Measurements from ENCODE around the gene ATP8B4. TPM values are rescaled to one million over a fixed set of nuclear protein-coding genes. Genes with fewer than 3 reads are reported as not detected.

ATP8B4 gene
- total and polyA plus RNA-seq, 2 donors (not counting 3 experiments of a cell fraction or from before 2014, with no cell fraction given) = not detected

DNA sequence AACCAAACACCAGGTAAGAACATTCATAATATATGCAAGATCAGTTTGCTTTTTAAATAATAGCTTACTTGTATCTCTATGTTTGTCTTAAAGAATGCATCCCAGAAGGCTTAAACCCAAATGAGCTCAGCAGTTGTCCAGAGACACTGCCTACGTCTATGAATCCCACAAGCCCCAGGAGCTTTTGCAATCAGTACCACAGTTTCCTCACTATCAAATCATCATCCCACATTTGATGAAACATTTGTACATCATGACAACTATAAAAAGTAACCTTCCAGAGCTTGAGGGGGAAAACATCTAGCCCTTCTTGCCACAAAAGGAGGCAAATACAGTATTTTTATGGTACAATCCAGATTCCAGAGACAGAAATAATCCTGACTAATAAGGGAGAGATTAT lies 63.7 kb downstream of the ATP8B4 start:
- CTCF ChIA-PET = interaction anchor here (1.3 to 1.8 kb wide), 3 partner anchors 9 to 820 kb away, joined by 3 to 5 read pairs (median 4); no protein-coding TSS in a partner anchor
- DNase-seq (ENCODE audit: low read depth, low spot score) = no peak
- no peak overlapping the region for H2AFZ ChIP-seq (ENCODE audit: low read depth, low read length)

DNA sequence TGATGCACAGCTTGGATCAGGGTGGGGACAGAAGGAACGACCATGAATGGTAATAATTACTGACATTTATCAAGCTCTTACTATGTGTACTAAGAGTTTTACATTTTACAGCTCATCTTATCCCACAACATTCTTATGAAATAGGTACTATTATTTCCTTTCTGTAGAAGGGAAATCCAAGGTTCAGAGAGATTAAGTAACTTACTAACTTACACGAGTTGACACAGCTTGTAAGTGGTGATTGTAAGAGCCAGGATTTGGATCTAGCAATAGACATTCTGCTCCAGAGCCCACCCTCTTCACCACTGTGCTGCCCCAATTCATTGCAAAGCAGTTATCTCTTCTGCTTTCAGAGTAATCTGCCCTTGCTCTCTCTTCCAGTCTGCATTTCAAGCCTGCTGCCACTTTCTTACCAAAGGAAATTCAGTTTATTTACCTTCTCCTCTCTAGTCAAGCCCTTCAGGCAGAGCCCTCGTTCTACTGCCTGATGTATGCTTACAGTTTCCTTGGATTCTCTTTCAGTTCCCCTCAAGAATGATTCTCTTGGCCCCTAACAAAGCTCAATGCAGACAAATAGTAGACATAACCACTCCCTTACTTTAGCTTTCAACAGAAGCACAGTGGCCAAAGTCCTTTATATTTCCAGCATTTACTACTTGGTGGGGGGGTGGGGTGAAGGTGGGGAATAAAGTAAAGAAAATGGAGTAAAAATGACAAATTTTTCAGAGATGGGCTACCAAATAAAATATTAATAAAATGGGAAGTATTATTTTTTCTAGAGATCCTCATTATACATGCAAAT lies 65.8 kb downstream of the ATP8B4 start:
- Histone ChIP-seq H3K27me3 (ENCODE audit: control insufficient read depth in 2 of 2, insufficient read depth in 2 of 2, low read length in 2 of 2) (peaks cover 7 to 8% of the 10 kb centered on the region in 2 experiments), H3K4me1 (ENCODE audit: control insufficient read depth, extremely low read depth, insufficient read depth, low read length) (no peaks in the 10 kb centered on the region), H3K9me1 (replicated peaks; ENCODE audit: control insufficient read depth, extremely low read depth, insufficient read depth, low read length) (no peaks in the 10 kb centered on the region), H3K4me3 (replicated peaks in 1 of 3; ENCODE audit: insufficient read depth in 1 of 3, low read depth in 1 of 3, low read length in 3 of 3) (no peak overlapping the region), H3K27ac (ENCODE audit: insufficient read depth, low read depth, low read length) (no peak overlapping the region), H3K9me3 (replicated peaks; ENCODE audit: control insufficient read depth, insufficient read depth, low read length) (no peaks in the 10 kb centered on the region), H2AFZ (ENCODE audit: low read depth, low read length) (no peak overlapping the region), H3K79me2 (ENCODE audit: control insufficient read depth, insufficient read depth, low read length) (no peaks in the 10 kb centered on the region), H3K4me2 (ENCODE audit: insufficient read depth, low read length) (no peak overlapping the region), H4K20me1 (replicated peaks; ENCODE audit: control insufficient read depth, extremely low read depth, insufficient read depth, low read length) (no peaks in the 10 kb centered on the region), H3K36me3 (ENCODE audit: control insufficient read depth in 2 of 2, extremely low read depth in 1 of 2, insufficient read depth in 2 of 2, low read length in 2 of 2) (no peaks in the 10 kb centered on the region), H3K9ac (replicated peaks; ENCODE audit: extremely low read depth, insufficient read depth, low read length) (no peak overlapping the region)
- no peak for DNase-seq (ENCODE audit: low read depth, low spot score)
- ChIA-PET CTCF (interaction anchor here (0.7 to 1.3 kb wide), 6 partner anchors 92 to 1191 kb away, joined by 3 to 5 read pairs (median 4); partner anchors contain the start of gene FGF7), POLR2A (no interaction called here)
- no TSS peak for BruUV-seq (replicated peaks)
- dilution Hi-C loops (cut with MboI; ENCODE audit: extremely low pct_ligation_motif_present, low sequenced_read_pairs) (no loop called here), intact Hi-C loops (cut with micrococcal nuclease) (no loop called here)
- TF ChIP-seq JUN (IDR thresholded peaks at IDR 0.05; ENCODE audit: borderline replicate concordance, insufficient read depth, insufficient read length, low read depth) (no peak), FOS (IDR thresholded peaks at IDR 0.05; ENCODE audit: borderline replicate concordance, insufficient read depth, low read length) (no peak), POLR2AphosphoS5 (IDR thresholded peaks at IDR 0.05; ENCODE audit: insufficient read depth, low read depth, low read length) (no peak), GATA2 (IDR thresholded peaks at IDR 0.05; ENCODE audit: insufficient read depth, insufficient read length, low read depth, low read length) (no peak), CTCF (IDR thresholded peaks at IDR 0.05; ENCODE audit: extremely low read depth in 1 of 2, insufficient read depth in 1 of 2, low read depth in 1 of 2, low read length in 2 of 2) (no peak), EZH2 (IDR thresholded peaks at IDR 0.05; ENCODE audit: borderline replicate concordance, low read depth, low read length, severe bottlenecking) (no peak)
- no peak for FAIRE-seq

More for the DNA sequence above, 63.7 kb downstream of the ATP8B4 start:
- H3K9me1 ChIP-seq (replicated peaks; ENCODE audit: control insufficient read depth, extremely low read depth, insufficient read depth, low read length) = no peaks in the 10 kb centered on the region
- H3K36me3 ChIP-seq (ENCODE audit: control insufficient read depth in 2 of 2, extremely low read depth in 1 of 2, insufficient read depth in 2 of 2, low read length in 2 of 2) = no peaks in the 10 kb centered on the region
- no peaks in the 10 kb centered on the region for H3K79me2 ChIP-seq (ENCODE audit: control insufficient read depth, insufficient read depth, low read length)
- H3K4me2 ChIP-seq (ENCODE audit: insufficient read depth, low read length) = no peak overlapping the region
- no peak overlapping the region for H3K4me3 ChIP-seq (replicated peaks in 1 of 3; ENCODE audit: insufficient read depth in 1 of 3, low read depth in 1 of 3, low read length in 3 of 3)
- H3K27me3 ChIP-seq (ENCODE audit: control insufficient read depth in 2 of 2, insufficient read depth in 2 of 2, low read length in 2 of 2) = peaks cover 7 to 10% of the 10 kb centered on the region in 2 experiments
- POLR2A ChIA-PET = no interaction called here
- H3K9me3 ChIP-seq (replicated peaks; ENCODE audit: control insufficient read depth, insufficient read depth, low read length) = no peaks in the 10 kb centered on the region
- BruUV-seq (replicated peaks) = no TSS peak
- intact Hi-C loops (cut with micrococcal nuclease) (no loop called here), dilution Hi-C loops (cut with MboI; ENCODE audit: extremely low pct_ligation_motif_present, low sequenced_read_pairs) (no loop called here)
- H4K20me1 ChIP-seq (replicated peaks; ENCODE audit: control insufficient read depth, extremely low read depth, insufficient read depth, low read length) = no peaks in the 10 kb centered on the region
- no peak for FAIRE-seq
- no peak overlapping the region for H3K27ac ChIP-seq (ENCODE audit: insufficient read depth, low read depth, low read length)
- no peaks in the 10 kb centered on the region for H3K4me1 ChIP-seq (ENCODE audit: control insufficient read depth, extremely low read depth, insufficient read depth, low read length)
- TF ChIP-seq POLR2AphosphoS5 (IDR thresholded peaks at IDR 0.05; ENCODE audit: insufficient read depth, low read depth, low read length) = no peak
- TF ChIP-seq, protein P1, sequence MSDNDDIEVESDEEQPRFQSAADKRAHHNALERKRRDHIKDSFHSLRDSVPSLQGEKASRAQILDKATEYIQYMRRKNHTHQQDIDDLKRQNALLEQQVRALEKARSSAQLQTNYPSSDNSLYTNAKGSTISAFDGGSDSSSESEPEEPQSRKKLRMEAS (IDR thresholded peaks at IDR 0.05; ENCODE audit: insufficient read depth, insufficient read length) = no peak
- no peak for TF ChIP-seq POLR2A (IDR thresholded peaks at IDR 0.05; ENCODE audit: low read depth, low read length)
- TF ChIP-seq MYC (IDR thresholded peaks at IDR 0.05; ENCODE audit: low read depth, low read length) = no peak
- H3K9ac ChIP-seq (replicated peaks; ENCODE audit: extremely low read depth, insufficient read depth, low read length) = no peak overlapping the region

Data from endothelial cell of umbilical vein (primary cell).